Measurements from ENCODE around the gene HTR3A. TPM values are rescaled to one million over a fixed set of nuclear protein-coding genes. Genes with fewer than 3 reads are reported as not detected.

Gene HTR3A
- total and polyA plus RNA-seq, 9 of the 15 experiments (the other 6 are each of a cell fraction or from before 2014, with no cell fraction given) = not detected

- H2AFZ ChIP-seq (ENCODE audit: low read depth, low read length) = no peak overlapping the region
- intact Hi-C loops (cut with micrococcal nuclease) = no loop called here
- no peaks in the 10 kb centered on the region for H4K20me1 ChIP-seq (replicated peaks; ENCODE audit: control insufficient read depth, insufficient read depth, low read length)
- no peaks in the 10 kb centered on the region for H3K79me2 ChIP-seq (ENCODE audit: control insufficient read depth, insufficient read depth, low read length)
- BruUV-seq (replicated peaks) = no TSS peak
- no peak for FAIRE-seq
- no peaks in the 10 kb centered on the region for H3K36me3 ChIP-seq (ENCODE audit: control insufficient read depth, insufficient read depth, low read length)
- H3K9me1 ChIP-seq (ENCODE audit: control insufficient read depth, insufficient read depth, low read length) = peaks cover 2% of the 10 kb centered on the region
- DNase-seq (ENCODE audit: extremely low read depth in 1 of 4, low spot score in 3 of 4) = no peak
- no peak overlapping the region for H3K9ac ChIP-seq (ENCODE audit: insufficient read depth in 1 of 2, low read depth in 2 of 2, low read length in 2 of 2)
- H3K4me1 ChIP-seq (replicated peaks in 1 of 2; ENCODE audit: control insufficient read depth in 2 of 2, insufficient read depth in 2 of 2, low read length in 2 of 2) = no peaks in the 10 kb centered on the region
- ChIA-PET POLR2A (no interaction called here), CTCF (ENCODE audit: low intra/inter-chr PET ratio) (no interaction called here)
- H3K9me3 ChIP-seq (replicated peaks; ENCODE audit: control insufficient read depth, insufficient read depth, low read depth, low read length) = no peaks in the 10 kb centered on the region
- ATAC-seq = no peak
- H3K4me3 ChIP-seq = no peak overlapping the region
- peaks cover 6 to 26% of the 10 kb centered on the region in 2 experiments; a peak in 3 of 5 replicates for H3K27me3 ChIP-seq (ENCODE audit: control insufficient read depth in 2 of 2, insufficient read depth in 2 of 2, low read length in 2 of 2)
- WGBS (ENCODE audit: insufficient coverage, low coverage, missing lambda C conversion rate) = 0% methylated on average over 2 of the region's 2 CpGs
- H3K27ac ChIP-seq (ENCODE audit: extremely low read depth, low read depth, low read length) = no peak overlapping the region
- in situ Hi-C loops (cut with MboI) = loop anchor here (10.0 kb wide), 1 partner anchor 247 kb away; no protein-coding TSS in a partner anchor
- no peak overlapping the region for H3K4me2 ChIP-seq (ENCODE audit: insufficient read depth, low read length)
- TF ChIP-seq ZBED1 (IDR thresholded peaks at IDR 0.05) (no peak), SMC3 (conservative IDR thresholded peaks at IDR 0.05; ENCODE audit: insufficient read depth, low read depth, low read length) (no peak), MAFG (tag; conservative IDR thresholded peaks at IDR 0.05) (no peak), ZNF586 (CRISPR knock-in tag; conservative IDR thresholded peaks at IDR 0.05) (no peak), ZZZ3 (IDR thresholded peaks at IDR 0.05) (no peak), KLF1 (tag; IDR thresholded peaks at IDR 0.05) (no peak), ZNF24 (IDR thresholded peaks at IDR 0.05) (no peak), HINFP (tag; conservative IDR thresholded peaks at IDR 0.05; ENCODE audit: low read depth) (no peak), RFX5 (IDR thresholded peaks at IDR 0.05; ENCODE audit: low read depth, low read length) (no peak), DIDO1 (tag; IDR thresholded peaks at IDR 0.05; ENCODE audit: low read depth) (no peak), ZNF75A (CRISPR knock-in tag; IDR thresholded peaks at IDR 0.05) (no peak), CTBP1 (IDR thresholded peaks at IDR 0.05; ENCODE audit: borderline replicate concordance) (no peak), U2AF2 (optimal IDR thresholded peaks at IDR 0.05; ENCODE audit: low read depth, low read length) (no peak), HNRNPUL1 (IDR thresholded peaks at IDR 0.05; ENCODE audit: low read length) (no peak), KAT7 (CRISPR knock-in tag; IDR thresholded peaks at IDR 0.05; ENCODE audit: borderline replicate concordance) (no peak), E2F8 (IDR thresholded peaks at IDR 0.05; ENCODE audit: low read depth, partially characterized antibody) (no peak), POLR2H (tag; IDR thresholded peaks at IDR 0.05; ENCODE audit: low read depth) (no peak)
These were observed 42.8 kb downstream of the HTR3A start for GRCh38 chr11:114017723-114018122.
